H1 (cell line): Measurements from ENCODE around the gene FITM1. TPM values are rescaled to one million over a fixed set of nuclear protein-coding genes. Genes with fewer than 3 reads are reported as not detected.

Experiments
- CTCF ChIA-PET: fragments of 300-600 bp; sonication (Branson Sonifier 250); formaldehyde crosslinking; loops from one replicate; lab custom pipeline; 2021; ENCODE audit not compliant: partially characterized antibody; lab: Charles Lee
- POLR2A ChIA-PET: fragments of 300-600 bp; sonication (Branson Sonifier 250); formaldehyde crosslinking; loops from one replicate; lab custom pipeline; 2021; ENCODE audit warnings: inconsistent platforms; ENCODE audit not compliant: partially characterized antibody; lab: Charles Lee
- DNase-seq, 2 experiments: peaks; one replicate each; pipeline versions ENCODE4 v3.0.0 to v3.0.0-alpha.2; 2010 to 2022; ENCODE audit warnings: low spot score in 2 of 2, low read depth in 1 of 2, mixed read lengths in 1 of 2
- FAIRE-seq: peaks from 2 replicates; lab custom pipeline; 2011; peaks lifted over from hg19 to GRCh38; lab: Jason Lieb, UNC
- H2AFZ ChIP-seq: 2 replicates; pipeline ENCODE4 v1.8.1; 2012; ENCODE audit warnings: low read length, inconsistent platforms
- H2AK5ac ChIP-seq: 2 replicates; pipeline ENCODE4 v1.6.1; 2013; ENCODE audit warnings: low read depth, low read length
- H2BK120ac ChIP-seq: replicated peaks from 2 replicates; pipeline ENCODE3; 2013; ENCODE audit warnings: low read depth, low read length, inconsistent platforms
- H2BK12ac ChIP-seq: 2 replicates; pipeline ENCODE4 v1.6.1; 2013; ENCODE audit warnings: low read depth, low read length
- H2BK15ac ChIP-seq: 2 replicates; pipeline ENCODE4 v1.6.1; 2013; ENCODE audit warnings: low read length
- H2BK20ac ChIP-seq: 2 replicates; pipeline ENCODE4 v1.6.1; 2013; ENCODE audit warnings: low read length
- H2BK5ac ChIP-seq: 2 replicates; pipeline ENCODE4 v1.6.1; 2013; ENCODE audit warnings: low read depth, low read length
- H3K14ac ChIP-seq: 2 replicates; pipeline ENCODE4 v1.6.1; 2013; ENCODE audit warnings: inconsistent platforms; ENCODE audit not compliant: insufficient read length
- H3K18ac ChIP-seq: 2 replicates; pipeline ENCODE4 v1.6.1; 2013; ENCODE audit warnings: low read length; ENCODE audit errors: extremely low read depth
- H3K23ac ChIP-seq: 2 replicates; pipeline ENCODE4 v1.6.1; 2013; ENCODE audit warnings: inconsistent platforms; ENCODE audit not compliant: insufficient read length
- H3K23me2 ChIP-seq: 2 replicates; pipeline ENCODE4 v1.6.1; 2013; ENCODE audit warnings: low read depth, low read length
- H3K27ac ChIP-seq: 2 replicates; pipeline ENCODE4 v1.6.1; 2011; ENCODE audit warnings: low read depth, low read length, inconsistent platforms
- H3K27me3 ChIP-seq, 4 experiments: replicated peaks in 1 of 4; 1 replicate in 1 of 4; 2 replicates in 3 of 4; pipeline versions ENCODE4 v1.6.1 to v1.8.1; 2011 to 2013; ENCODE audit warnings: low read length in 3 of 4, mild to moderate bottlenecking in 3 of 4, inconsistent platforms in 2 of 4, mixed read lengths in 2 of 4, moderate library complexity in 1 of 4; ENCODE audit not compliant: control insufficient read depth in 3 of 4, insufficient read depth in 3 of 4; ENCODE audit errors: extremely low read depth in 1 of 4
- H3K36me3 ChIP-seq, 4 experiments: 2 replicates each; pipeline versions ENCODE4 v1.6.1 to v1.8.1; 2011 to 2013; ENCODE audit warnings: mild to moderate bottlenecking in 4 of 4, low read length in 3 of 4, moderate library complexity in 2 of 4, control low read depth in 1 of 4, inconsistent platforms in 1 of 4; ENCODE audit not compliant: insufficient read depth in 4 of 4, control insufficient read depth in 2 of 4
- H3K4ac ChIP-seq: replicated peaks from 2 replicates; pipeline ENCODE3; 2013; ENCODE audit warnings: low read length, low read depth, mixed read lengths, inconsistent platforms; ENCODE audit not compliant: insufficient read length
- H3K4me1 ChIP-seq, 4 experiments: replicated peaks in 1 of 4; 1 replicate in 1 of 4; 2 replicates in 3 of 4; pipeline versions ENCODE4 v1.6.1 to v1.8.1; 2011 to 2013; ENCODE audit warnings: low read length in 3 of 4, inconsistent platforms in 2 of 4, mixed read lengths in 1 of 4; ENCODE audit not compliant: insufficient read depth in 4 of 4, control insufficient read depth in 3 of 4
- H3K4me2 ChIP-seq, 2 experiments: 2 replicates each; pipeline versions ENCODE4 v1.6.1 to v1.8.1; 2011 to 2013; ENCODE audit warnings: low read depth in 2 of 2, low read length in 2 of 2, control low read depth in 1 of 2, inconsistent platforms in 1 of 2, mild to moderate bottlenecking in 1 of 2; ENCODE audit not compliant: insufficient read depth in 1 of 2
- H3K4me3 ChIP-seq, 4 experiments: fragments of 200-600, 300-600 bp in 1 of 4; sonication (generic), shearing (Covaris generic), sonication (Bioruptor Twin) in 1 of 4; 2 replicates each; pipeline versions ENCODE4 v1.5.1 to v1.8.1; 2011 to 2016; ENCODE audit warnings: low read length in 4 of 4, low read depth in 3 of 4, control low read depth in 2 of 4, inconsistent platforms in 2 of 4, mild to moderate bottlenecking in 2 of 4, mixed read lengths in 1 of 4, moderate library complexity in 1 of 4; ENCODE audit not compliant: insufficient read depth in 2 of 4; ENCODE audit errors: extremely low read depth in 1 of 4
- H3K56ac ChIP-seq: replicated peaks from 2 replicates; pipeline ENCODE3; 2013; ENCODE audit warnings: low read depth, mild to moderate bottlenecking, mixed read lengths, low read length, inconsistent platforms; ENCODE audit not compliant: insufficient read length
- H3K79me1 ChIP-seq: 2 replicates; pipeline ENCODE4 v1.6.1; 2013; ENCODE audit warnings: low read depth, low read length, control low read depth
- H3K79me2 ChIP-seq, 2 experiments: 2 replicates each; pipeline versions ENCODE4 v1.6.1 to v1.8.1; 2012 to 2013; ENCODE audit warnings: low read length in 2 of 2, mild to moderate bottlenecking in 2 of 2, inconsistent platforms in 1 of 2; ENCODE audit not compliant: insufficient read depth in 2 of 2, control insufficient read depth in 1 of 2
- H3K9ac ChIP-seq, 4 experiments: replicated peaks in 1 of 4; 1 replicate in 1 of 4; 2 replicates in 3 of 4; pipeline versions ENCODE4 v1.6.1 to v1.8.1; 2011 to 2013; ENCODE audit warnings: low read depth in 3 of 4, low read length in 3 of 4, control low read depth in 2 of 4, mild to moderate bottlenecking in 2 of 4, moderate library complexity in 2 of 4, inconsistent platforms in 1 of 4; ENCODE audit errors: extremely low read depth in 1 of 4
- H3K9me3 ChIP-seq, 2 experiments: 2 replicates each; pipeline versions ENCODE4 v1.6.1 to v1.8.1; 2012 to 2013; ENCODE audit warnings: mild to moderate bottlenecking in 2 of 2, moderate library complexity in 2 of 2, control low read depth in 1 of 2, inconsistent platforms in 1 of 2, low read depth in 1 of 2, low read length in 1 of 2, mixed read lengths in 1 of 2; ENCODE audit not compliant: insufficient read depth in 2 of 2
- H4K20me1 ChIP-seq, 2 experiments: replicated peaks in 1 of 2; 2 replicates each; pipeline versions ENCODE3 to v1.8.1; 2011 to 2013; ENCODE audit warnings: inconsistent platforms in 2 of 2, low read length in 2 of 2, mild to moderate bottlenecking in 1 of 2; ENCODE audit not compliant: insufficient read depth in 2 of 2, control insufficient read depth in 1 of 2
- H4K5ac ChIP-seq: 2 replicates; pipeline ENCODE4 v1.6.1; 2013; ENCODE audit warnings: low read length, low read depth, mixed read lengths, inconsistent platforms; ENCODE audit not compliant: insufficient read length
- H4K8ac ChIP-seq: 2 replicates; pipeline ENCODE4 v1.8.0; 2013; ENCODE audit warnings: mild to moderate bottlenecking, moderate library complexity, low read length, inconsistent platforms; ENCODE audit not compliant: insufficient read depth; ENCODE audit errors: extremely low read depth
- H4K91ac ChIP-seq: replicated peaks from 2 replicates; pipeline ENCODE3; 2013; ENCODE audit warnings: low read length, mixed read lengths, inconsistent platforms; ENCODE audit not compliant: insufficient read length
- FOSL1 ChIP-seq: IDR thresholded peaks from 2 replicates; pipeline ENCODE4 v1.6.1; 2011; ENCODE audit warnings: mild to moderate bottlenecking, low read depth, low read length, moderate library complexity; ENCODE audit not compliant: insufficient read depth
- HDAC6 ChIP-seq: IDR thresholded peaks from one replicate; pipeline ENCODE4 v1.7.1; 2012; ENCODE audit warnings: low read depth, mild to moderate bottlenecking, inconsistent platforms, low read length, moderate library complexity
- RNF2 ChIP-seq: fragments of 200-900, 300-1000 bp; sonication (generic); IDR thresholded peaks from 2 replicates; pipeline ENCODE4 v1.7.1; 2016; ENCODE audit warnings: borderline replicate concordance, low read depth, mild to moderate bottlenecking, antibody characterized with exemption, low read length; ENCODE audit not compliant: poor library complexity, severe bottlenecking; ENCODE audit errors: missing control alignments
- SIN3A ChIP-seq, 2 experiments: IDR thresholded peaks in 1 of 2; conservative IDR thresholded peaks in 1 of 2; 2 replicates each; pipeline ENCODE4 v1.6.1; 2011 to 2012; ENCODE audit warnings: low read length in 2 of 2, improper control_type of control experiment in 1 of 2, low read depth in 1 of 2, mild to moderate bottlenecking in 1 of 2
- WGBS, 2 experiments: shearing (Covaris generic) in 1 of 2; methylation state at CpG; one replicate each; pipeline versions ENCODE4 v1.1.6 to v1.1.7; 2013 to 2015; ENCODE audit warnings: low lambda C conversion rate in 2 of 2, mixed read lengths in 2 of 2, inconsistent platforms in 1 of 2, low coverage in 1 of 2, missing lambda C conversion rate in 1 of 2; ENCODE audit not compliant: insufficient replicate concordance in 2 of 2, insufficient coverage in 1 of 2, insufficient read length in 1 of 2; ENCODE audit errors: extremely low coverage in 1 of 2, missing lambda C conversion rate in 1 of 2; 5-methylcytosine and 5-hydroxymethylcytosine counted together
- polyA plus RNA-seq, 7 experiments: library from polyadenylated mRNA; depleted of rRNA in 3 of 7; stranded (reverse) in 5 of 7; unstranded in 2 of 7; fragments of >200 nt in 5 of 7; fragments of 200-250 nt in 2 of 7; gene quantifications; 1 replicate in 5 of 7; 2 replicates in 1 of 7; 4 replicates in 1 of 7; pipeline versions ENCODE4 v1.2.1 to v1.2.3, GENCODE V29; 2011 to 2013; ENCODE audit warnings: missing spikeins in 2 of 7, mixed read lengths in 2 of 7
- total RNA-seq: library from RNA; stranded (reverse); fragmentation: NEBNext Ultra II Directional; extraction: Animal tissue kit (Norgen Biotek cat#: 25700); gene quantifications from 2 replicates; pipeline ENCODE4 v1.2.1, GENCODE V29; 2021

FITM1 gene
- total and polyA plus RNA-seq, 2 of the 8 experiments (the other 6 are each of a cell fraction or from before 2014, with no cell fraction given): 0.53 to 0.76 TPM

DNA sequence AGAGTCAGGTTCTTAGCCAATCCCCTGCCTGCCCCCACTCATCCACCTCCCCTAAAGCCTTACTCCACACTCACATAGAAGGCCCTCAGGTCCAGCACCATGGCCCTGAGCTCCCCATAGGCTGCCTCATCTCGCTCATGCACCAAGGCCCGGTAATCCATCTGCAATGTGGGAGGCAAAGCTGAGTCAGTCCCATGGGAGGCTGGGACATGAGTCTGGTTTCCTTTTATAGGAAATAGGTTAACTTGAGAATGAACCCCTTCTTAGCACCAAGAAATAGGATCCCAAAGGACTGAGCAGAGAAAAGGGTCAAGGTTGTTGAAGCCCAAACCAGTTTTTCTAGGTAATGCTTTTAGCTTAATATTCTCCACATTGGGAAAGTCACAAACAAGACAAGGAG lies 13.1 kb downstream of the FITM1 start:
- no peak for DNase-seq

More for the DNA sequence above, 13.1 kb downstream of the FITM1 start:
- H3K4me2 ChIP-seq: no peak overlapping the region
- no peak overlapping the region for H3K4ac ChIP-seq
- no peak overlapping the region for H2BK12ac ChIP-seq
- no peak overlapping the region for H2AFZ ChIP-seq
- ChIA-PET CTCF (interaction anchor here (0.5 to 1.5 kb wide), 6 partner anchors 9 to 1115 kb away, joined by 3 to 8 read pairs (median 3); partner anchors contain the start of genes DCAF11, IRF9 and NRL), POLR2A (interaction anchor here (1.0 to 1.5 kb wide), 6 partner anchors 17 to 52 kb away, joined by 3 to 5 read pairs (median 4); partner anchors contain the start of genes DCAF11, IPO4, IRF9 and TM9SF1)
- H3K27me3 ChIP-seq: no peaks in the 10 kb centered on the region
- no peak overlapping the region for H2AK5ac ChIP-seq
- H3K18ac ChIP-seq: no peak overlapping the region
- no peak for FAIRE-seq
- H2BK5ac ChIP-seq: no peak overlapping the region
- H3K79me2 ChIP-seq: peaks cover 0 to 30% of the 10 kb centered on the region in 2 experiments; a peak in 3 of 4 replicates
- no peak overlapping the region for H4K91ac ChIP-seq
- no peak overlapping the region for H3K23ac ChIP-seq
- H2BK120ac ChIP-seq: no peak overlapping the region
- peaks cover 7% of the 10 kb centered on the region; the same call in 1 of the 2 replicates for H3K79me1 ChIP-seq
- no peak overlapping the region for H2BK20ac ChIP-seq
- no peak overlapping the region for H3K56ac ChIP-seq
- no peak overlapping the region for H3K4me3 ChIP-seq
- TF ChIP-seq RNF2 (no peak), SIN3A (conservative IDR thresholded peaks at IDR 0.05 in 1 of 2, IDR thresholded peaks at IDR 0.05 in 1 of 2; ENCODE audit: low read depth in 1 of 2, low read length in 2 of 2) (no peak), FOSL1 (no peak), HDAC6 (no peak)
- peaks cover 3 to 10% (median 7%) of the 10 kb centered on the region in 4 experiments; a peak in 6 of 7 replicates for H3K4me1 ChIP-seq
- peaks cover 13% of the 10 kb centered on the region for H3K23me2 ChIP-seq
- H4K20me1 ChIP-seq: peaks cover 0 to 7% of the 10 kb centered on the region in 2 experiments
- 95% methylated on average over 2 of the region's 2 CpGs; no CpG with 5 or more reads in 1 of the 2 experiments for WGBS, 2 experiments
- H3K27ac ChIP-seq: no peak overlapping the region
- no peaks in the 10 kb centered on the region for H3K9me3 ChIP-seq
- no peak overlapping the region for H4K5ac ChIP-seq
- no peak overlapping the region for H3K9ac ChIP-seq
- no peak overlapping the region for H2BK15ac ChIP-seq
- no peak overlapping the region for H4K8ac ChIP-seq
- H3K36me3 ChIP-seq: peaks cover 8 to 20% (median 9%) of the 10 kb centered on the region in 4 experiments; a peak in 6 of 8 replicates
- no peak overlapping the region for H3K14ac ChIP-seq
